ENCODE results near the gene OTOS.

OTOS gene

GRCh38 chr2:240124651-240125030, 15.8 kb downstream of the OTOS start:
- Histone ChIP-seq H3K4me1 (ENCODE audit: insufficient read depth, poor library complexity, severe bottlenecking) (no peaks in the 10 kb centered on the region), H3K9me3 (ENCODE audit: severe bottlenecking) (no peaks in the 10 kb centered on the region), H3K27ac (ENCODE audit: poor library complexity, severe bottlenecking) (no peak overlapping the region), H3K27me3 (ENCODE audit: insufficient read depth, poor library complexity, severe bottlenecking) (peaks cover 3% of the 10 kb centered on the region), H3K4me3 (ENCODE audit: severe bottlenecking) (no peak overlapping the region), H3K36me3 (ENCODE audit: low read depth) (peaks cover 9% of the 10 kb centered on the region)
- ATAC-seq (ENCODE audit: low read depth), result no peak
- no peak for DNase-seq (ENCODE audit: low spot score)
- no peak for TF ChIP-seq CTCF (IDR thresholded peaks at IDR 0.05; ENCODE audit: poor library complexity, severe bottlenecking)

GRCh38 chr2:240123821-240124650, 16.4 kb downstream of the OTOS start:
- peaks cover 3% of the 10 kb centered on the region for H3K27me3 ChIP-seq (ENCODE audit: insufficient read depth, poor library complexity, severe bottlenecking)
- H3K36me3 ChIP-seq (ENCODE audit: low read depth), result 0 out of 2 replicates have a peak, but pooled peaks cover 5% of the 10 kb centered on the region
- DNase-seq (ENCODE audit: low spot score) (no peak), ATAC-seq (ENCODE audit: low read depth) (no peak)
- no peak for TF ChIP-seq CTCF (IDR thresholded peaks at IDR 0.05; ENCODE audit: poor library complexity, severe bottlenecking)
- H3K27ac ChIP-seq (ENCODE audit: poor library complexity, severe bottlenecking), result no peak overlapping the region
- H3K4me1 ChIP-seq (ENCODE audit: insufficient read depth, poor library complexity, severe bottlenecking), result no peaks in the 10 kb centered on the region
- no peaks in the 10 kb centered on the region for H3K9me3 ChIP-seq (ENCODE audit: severe bottlenecking)
- no peak overlapping the region for H3K4me3 ChIP-seq (ENCODE audit: severe bottlenecking)

GRCh38 chr2:240121675-240122074, 18.8 kb downstream of the OTOS start:
- Histone ChIP-seq H3K9me3 (ENCODE audit: severe bottlenecking) (no peaks in the 10 kb centered on the region), H3K27ac (ENCODE audit: poor library complexity, severe bottlenecking) (no peak overlapping the region), H3K27me3 (ENCODE audit: insufficient read depth, poor library complexity, severe bottlenecking) (peaks cover 4% of the 10 kb centered on the region), H3K4me1 (ENCODE audit: insufficient read depth, poor library complexity, severe bottlenecking) (no peaks in the 10 kb centered on the region), H3K4me3 (ENCODE audit: severe bottlenecking) (no peak overlapping the region), H3K36me3 (ENCODE audit: low read depth) (no peaks in the 10 kb centered on the region)
- DNase-seq (ENCODE audit: low spot score) (no peak), ATAC-seq (ENCODE audit: low read depth) (no peak)
- no peak for TF ChIP-seq CTCF (IDR thresholded peaks at IDR 0.05; ENCODE audit: poor library complexity, severe bottlenecking)

DNA sequence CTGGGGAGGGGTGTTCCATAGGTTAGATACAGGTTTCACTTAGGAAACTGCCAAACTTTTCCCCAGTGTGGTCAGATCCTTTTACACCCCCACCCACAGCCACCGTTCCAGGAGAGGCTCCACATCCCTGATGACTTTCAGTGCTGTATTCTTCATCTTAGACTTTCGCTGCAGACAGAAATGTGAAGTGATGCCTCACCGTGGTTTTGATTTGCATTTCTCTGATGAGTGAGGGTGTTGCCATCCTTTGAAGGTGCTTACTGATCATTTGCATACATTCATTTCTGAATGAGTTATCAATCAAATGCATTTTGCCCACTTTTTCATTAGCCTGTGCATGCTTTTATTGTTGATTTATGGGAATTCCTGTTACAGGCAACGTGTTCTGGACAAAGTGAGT, 19.3 kb downstream of the OTOS start:
- H3K27ac ChIP-seq (ENCODE audit: poor library complexity, severe bottlenecking), result no peak overlapping the region
- ATAC-seq (ENCODE audit: low read depth) (no peak), DNase-seq (ENCODE audit: low spot score) (no peak)
- no peak for TF ChIP-seq CTCF (IDR thresholded peaks at IDR 0.05; ENCODE audit: poor library complexity, severe bottlenecking)
- no peak overlapping the region for H3K4me3 ChIP-seq (ENCODE audit: severe bottlenecking)
- H3K4me1 ChIP-seq (ENCODE audit: insufficient read depth, poor library complexity, severe bottlenecking), result no peaks in the 10 kb centered on the region
- H3K9me3 ChIP-seq (ENCODE audit: severe bottlenecking), result no peaks in the 10 kb centered on the region
- H3K27me3 ChIP-seq (ENCODE audit: insufficient read depth, poor library complexity, severe bottlenecking), result peaks cover 8% of the 10 kb centered on the region
- H3K36me3 ChIP-seq (ENCODE audit: low read depth), result no peaks in the 10 kb centered on the region

DNA sequence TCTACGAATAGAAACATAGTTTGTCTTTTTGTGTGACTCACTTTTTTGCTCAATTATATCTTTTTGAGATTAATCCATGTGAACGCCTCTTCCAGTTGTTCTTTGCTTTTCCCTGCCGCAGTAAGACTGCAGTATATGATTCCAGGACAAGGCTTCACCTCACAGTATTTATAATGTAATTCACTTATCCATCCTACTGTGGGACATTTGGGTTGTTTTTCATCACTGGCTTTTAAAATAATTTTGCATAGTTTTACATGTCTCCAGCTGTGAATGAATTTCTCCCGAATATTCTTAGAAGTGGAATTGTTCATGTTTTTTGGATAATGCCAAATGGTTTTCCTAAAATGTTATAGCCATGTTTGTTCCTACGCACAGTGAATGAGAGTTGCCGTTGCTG, 26.2 kb downstream of the OTOS start:
- no peak overlapping the region for H3K27ac ChIP-seq (ENCODE audit: poor library complexity, severe bottlenecking)
- no peak for TF ChIP-seq CTCF (IDR thresholded peaks at IDR 0.05; ENCODE audit: poor library complexity, severe bottlenecking)
- H3K27me3 ChIP-seq (ENCODE audit: insufficient read depth, poor library complexity, severe bottlenecking), result peaks cover 33% of the 10 kb centered on the region
- DNase-seq (ENCODE audit: low spot score), result no peak
- no peak overlapping the region for H3K4me3 ChIP-seq (ENCODE audit: severe bottlenecking)
- no peaks in the 10 kb centered on the region for H3K9me3 ChIP-seq (ENCODE audit: severe bottlenecking)
- no peaks in the 10 kb centered on the region for H3K4me1 ChIP-seq (ENCODE audit: insufficient read depth, poor library complexity, severe bottlenecking)
- no peak for ATAC-seq (ENCODE audit: low read depth)
- no peaks in the 10 kb centered on the region for H3K36me3 ChIP-seq (ENCODE audit: low read depth)
